ENCODE results near the gene NRP1. TPM values are rescaled to one million over a fixed set of nuclear protein-coding genes. Genes with fewer than 3 reads are reported as not detected.

The NRP1 gene
- total RNA-seq, 4 donors from 2014 or later: 40.4 to 123 (median 58.3) TPM

DNA sequence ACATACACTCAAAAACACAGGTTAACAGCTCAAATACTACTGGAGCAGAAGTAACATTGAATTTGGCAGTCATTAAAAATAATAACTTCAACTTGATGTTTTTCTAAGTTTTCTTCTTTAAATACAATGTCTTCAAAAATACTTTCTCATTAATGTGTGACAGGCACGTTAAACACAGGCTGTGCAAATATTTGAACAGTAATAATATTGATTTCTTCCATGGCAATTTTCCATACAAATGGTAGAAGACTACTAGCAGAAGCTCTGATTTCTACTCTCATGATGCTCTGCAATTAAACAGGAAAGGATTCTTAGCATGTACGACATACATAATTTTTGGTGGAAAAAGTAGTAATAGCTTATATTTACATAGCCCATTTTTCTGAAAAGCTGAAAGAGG, 47.4 kb downstream of the NRP1 start:
- H3K27ac ChIP-seq: no peak overlapping the region

GRCh38 chr10:33286157-33286934, 48.1 kb downstream of the NRP1 start:
- intact Hi-C loops (cut with DNase I): no loop called here
- Histone ChIP-seq H3K4me1 (peaks cover 10 to 14% of the 10 kb centered on the region in 2 donors), H3K4me3 (replicated peaks in 1 of 3) (no peak overlapping the region), H3K27me3 (no peaks in the 10 kb centered on the region), H3K36me3 (no peaks in the 10 kb centered on the region), H3K27ac (peak overlapping the region in 2 of 3 donors; percentile 26 to 38), H3K9me3 (no peaks in the 10 kb centered on the region)
- 69 to 74% methylated on average over 4 of the region's 4 CpGs for WGBS, 2 donors
- no peak for TF ChIP-seq POLR2A (IDR thresholded peaks at IDR 0.05)
- TF ChIP-seq, protein P1, sequence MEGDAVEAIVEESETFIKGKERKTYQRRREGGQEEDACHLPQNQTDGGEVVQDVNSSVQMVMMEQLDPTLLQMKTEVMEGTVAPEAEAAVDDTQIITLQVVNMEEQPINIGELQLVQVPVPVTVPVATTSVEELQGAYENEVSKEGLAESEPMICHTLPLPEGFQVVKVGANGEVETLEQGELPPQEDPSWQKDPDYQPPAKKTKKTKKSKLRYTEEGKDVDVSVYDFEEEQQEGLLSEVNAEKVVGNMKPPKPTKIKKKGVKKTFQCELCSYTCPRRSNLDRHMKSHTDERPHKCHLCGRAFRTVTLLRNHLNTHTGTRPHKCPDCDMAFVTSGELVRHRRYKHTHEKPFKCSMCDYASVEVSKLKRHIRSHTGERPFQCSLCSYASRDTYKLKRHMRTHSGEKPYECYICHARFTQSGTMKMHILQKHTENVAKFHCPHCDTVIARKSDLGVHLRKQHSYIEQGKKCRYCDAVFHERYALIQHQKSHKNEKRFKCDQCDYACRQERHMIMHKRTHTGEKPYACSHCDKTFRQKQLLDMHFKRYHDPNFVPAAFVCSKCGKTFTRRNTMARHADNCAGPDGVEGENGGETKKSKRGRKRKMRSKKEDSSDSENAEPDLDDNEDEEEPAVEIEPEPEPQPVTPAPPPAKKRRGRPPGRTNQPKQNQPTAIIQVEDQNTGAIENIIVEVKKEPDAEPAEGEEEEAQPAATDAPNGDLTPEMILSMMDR (IDR thresholded peaks at IDR 0.05): no peak
- peak; percentile 37 to 63 for DNase-seq

More for the DNA sequence above, 47.4 kb downstream of the NRP1 start:
- intact Hi-C loops (cut with DNase I): no loop called here
- H3K4me1 ChIP-seq: peaks cover 14% of the 10 kb centered on the region in 2 donors
- no peak overlapping the region for H3K4me3 ChIP-seq (replicated peaks in 1 of 3)
- 72 to 78% methylated on average over 2 of the region's 2 CpGs for WGBS, 2 donors
- no peak for DNase-seq
- H3K36me3 ChIP-seq: no peaks in the 10 kb centered on the region
- no peak for TF ChIP-seq POLR2A (IDR thresholded peaks at IDR 0.05)
- TF ChIP-seq, protein P1 (IDR thresholded peaks at IDR 0.05): no peak
- no peaks in the 10 kb centered on the region for H3K9me3 ChIP-seq
- no peaks in the 10 kb centered on the region for H3K27me3 ChIP-seq

- Histone ChIP-seq H3K27me3 (no peaks in the 10 kb centered on the region), H3K4me1 (peaks cover 14% of the 10 kb centered on the region in 2 donors), H3K27ac (no peak overlapping the region), H3K36me3 (no peaks in the 10 kb centered on the region), H3K9me3 (no peaks in the 10 kb centered on the region), H3K4me3 (replicated peaks in 1 of 3) (no peak overlapping the region)
- no peak for TF ChIP-seq POLR2A (IDR thresholded peaks at IDR 0.05)
- TF ChIP-seq, protein P1 (IDR thresholded peaks at IDR 0.05): no peak
- intact Hi-C loops (cut with DNase I): no loop called here
- WGBS, 2 donors: 89 to 90% methylated on average over 2 of the region's 2 CpGs
- DNase-seq: no peak
Observed at GRCh38 chr10:33284945-33285344, 49.5 kb downstream of the NRP1 start.

- no peak for TF ChIP-seq POLR2A (IDR thresholded peaks at IDR 0.05)
- no peaks in the 10 kb centered on the region for H3K27me3 ChIP-seq
- no peak overlapping the region for H3K4me3 ChIP-seq (replicated peaks in 1 of 3)
- no peak overlapping the region for H3K27ac ChIP-seq
- 74 to 76% methylated on average over 5 of the region's 5 CpGs for WGBS, 2 donors
- no peak for DNase-seq
- peaks cover 0 to 9% of the 10 kb centered on the region in 2 donors for H3K4me1 ChIP-seq
- no peaks in the 10 kb centered on the region for H3K9me3 ChIP-seq
- intact Hi-C loops (cut with DNase I): no loop called here
- H3K36me3 ChIP-seq: no peaks in the 10 kb centered on the region
Observed at GRCh38 chr10:33279811-33280602, 54.5 kb downstream of the NRP1 start.

DNA sequence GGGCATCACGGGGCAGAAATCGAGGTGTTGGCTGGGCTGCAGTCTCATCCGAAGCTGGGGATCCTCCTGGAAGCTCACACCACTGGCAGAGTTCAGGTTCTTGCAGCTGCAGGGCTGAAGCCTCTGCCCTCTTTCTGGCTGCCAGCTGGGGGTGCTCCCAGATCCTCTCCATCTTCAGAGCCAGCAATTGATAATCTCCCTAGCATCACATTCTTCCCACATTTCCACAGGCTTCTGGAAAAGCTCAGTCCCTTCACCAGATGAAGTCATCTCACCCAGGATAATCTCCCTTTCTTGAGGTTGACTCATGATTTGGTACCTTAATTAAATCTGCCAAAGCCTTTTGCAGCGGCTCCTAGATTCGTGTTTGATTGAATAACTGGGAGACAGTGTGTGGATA, 55.2 kb downstream of the NRP1 start:
- Histone ChIP-seq H3K36me3 (no peaks in the 10 kb centered on the region), H3K4me1 (peaks cover 0 to 10% of the 10 kb centered on the region in 2 donors), H3K4me3 (replicated peaks in 1 of 3) (no peak overlapping the region), H3K27me3 (no peaks in the 10 kb centered on the region), H3K9me3 (no peaks in the 10 kb centered on the region), H3K27ac (no peak overlapping the region)
- WGBS, 2 donors: 83 to 85% methylated on average over 5 of the region's 5 CpGs
- no peak for TF ChIP-seq POLR2A (IDR thresholded peaks at IDR 0.05)
- TF ChIP-seq, protein P1 (IDR thresholded peaks at IDR 0.05): no peak
- intact Hi-C loops (cut with DNase I): no loop called here
- DNase-seq: no peak
